ENCODE results near the gene PRKCQ.

The PRKCQ gene

DNA sequence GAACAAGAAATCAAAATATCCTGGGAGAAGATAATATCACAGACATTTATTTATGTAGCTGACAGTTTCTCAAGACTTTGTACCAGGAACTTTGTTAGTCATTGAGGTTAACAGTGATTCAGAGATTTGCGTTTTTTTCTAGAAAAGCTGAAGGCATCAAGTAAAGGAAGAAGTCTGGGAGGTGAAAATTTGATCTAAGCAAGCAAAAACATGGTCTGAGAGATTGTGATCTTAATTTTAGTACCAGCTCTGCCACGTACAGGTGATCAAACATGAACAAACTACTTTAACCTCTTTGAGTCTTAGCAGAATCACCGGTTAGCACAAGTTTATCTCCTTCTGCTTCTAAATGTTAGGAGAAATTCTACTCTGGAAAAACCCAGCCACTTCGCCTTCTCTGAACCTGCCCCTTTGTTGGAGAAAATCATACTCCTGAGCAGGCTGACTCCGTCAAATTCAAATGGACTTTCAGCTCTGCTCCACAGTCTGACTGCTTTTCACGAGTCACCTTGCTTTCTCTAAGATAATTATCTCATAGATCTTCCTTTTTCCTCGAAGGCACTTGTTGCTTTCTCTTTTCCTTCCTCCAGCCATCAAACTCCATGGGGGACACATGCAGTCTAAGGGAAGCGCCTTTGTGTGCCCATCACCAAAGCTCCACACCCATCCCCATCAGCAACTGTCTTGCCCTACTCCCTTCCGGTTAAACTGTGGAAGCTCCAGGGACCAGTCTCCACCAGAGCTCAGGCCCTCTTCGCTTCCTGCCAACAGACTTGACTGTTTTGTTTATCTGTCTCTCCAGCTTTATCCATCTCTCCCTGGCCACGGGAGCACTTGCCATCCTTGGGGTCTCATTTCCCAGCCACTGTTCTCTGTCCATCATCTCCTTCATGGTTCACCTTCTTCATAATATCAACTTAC lies 86.3 kb downstream of the PRKCQ start:
- DNase-seq (ENCODE audit: insufficient read length, low spot score) (no peak), FAIRE-seq (no peak)
- TF ChIP-seq TAF1 (IDR thresholded peaks at IDR 0.05; ENCODE audit: low read depth, low read length) (no peak), SPI1 (IDR thresholded peaks at IDR 0.05; ENCODE audit: low read depth, low read length) (no peak), PAX5 (IDR thresholded peaks at IDR 0.05; ENCODE audit: insufficient read depth, low read length, severe bottlenecking) (no peak), POU2F2 (IDR thresholded peaks at IDR 0.05; ENCODE audit: low read depth, low read length) (no peak), POLR2A (IDR thresholded peaks at IDR 0.05; ENCODE audit: low read depth, low read length) (no peak), POLR2AphosphoS5 (IDR thresholded peaks at IDR 0.05; ENCODE audit: low read depth, low read length) (no peak)

DNA sequence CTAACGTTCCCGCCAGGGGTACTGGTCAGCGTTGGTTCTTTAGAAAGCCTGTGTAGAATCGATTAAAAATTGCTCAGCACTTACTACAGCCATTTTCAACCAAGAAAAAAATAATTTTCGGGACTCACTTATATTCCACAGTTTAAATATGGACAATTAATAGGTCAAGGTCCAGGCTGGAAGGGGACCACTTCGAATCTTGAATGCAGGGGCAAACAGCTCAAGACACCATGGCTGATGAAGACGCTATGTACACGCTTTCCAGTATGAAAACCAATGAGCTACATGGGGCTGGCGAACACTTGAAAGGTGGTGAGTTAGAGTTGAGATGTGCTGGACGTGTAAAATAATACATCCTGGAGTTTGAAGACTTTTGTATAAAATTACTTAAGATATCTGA lies 87.2 kb downstream of the PRKCQ start:
- TF ChIP-seq POLR2AphosphoS5 (IDR thresholded peaks at IDR 0.05; ENCODE audit: low read depth, low read length) (no peak), POLR2A (IDR thresholded peaks at IDR 0.05; ENCODE audit: low read depth, low read length) (no peak), PAX5 (IDR thresholded peaks at IDR 0.05; ENCODE audit: insufficient read depth, low read length, severe bottlenecking) (no peak)
- no peak for FAIRE-seq

DNA sequence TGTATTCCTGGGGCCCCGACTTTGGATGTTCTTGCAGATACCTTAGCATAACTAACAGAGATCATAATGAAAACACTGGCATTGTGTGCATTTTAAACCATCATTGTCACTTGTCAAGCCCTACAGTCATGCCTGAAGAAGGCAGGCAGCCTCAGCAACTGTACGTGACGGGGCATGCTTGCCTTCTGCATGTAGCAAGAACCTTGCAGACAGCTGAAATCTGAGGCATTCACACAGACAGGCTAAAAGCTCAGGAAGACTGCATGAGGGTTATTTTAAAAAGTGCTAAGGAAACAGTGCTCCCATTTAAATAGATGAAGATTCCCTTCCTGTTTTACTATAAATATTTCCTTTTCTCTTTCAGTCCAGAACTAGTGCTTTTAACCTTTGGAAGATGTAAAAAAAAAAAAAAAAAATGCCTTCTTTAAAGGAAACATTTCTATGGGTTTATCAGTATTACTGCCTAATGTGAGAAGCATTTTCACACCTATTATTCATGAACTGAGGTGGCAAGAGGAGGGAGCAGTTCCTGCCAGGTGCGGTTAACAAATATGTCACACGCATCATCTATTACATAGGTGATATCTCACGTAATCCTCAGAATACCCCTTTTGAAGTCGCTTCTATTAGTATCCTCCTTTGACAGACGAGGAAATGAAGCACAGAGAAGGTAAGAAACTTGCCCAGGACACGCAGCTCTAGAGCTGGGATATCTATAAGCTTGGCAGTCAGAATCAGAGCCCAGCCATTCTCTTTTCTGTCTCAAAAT lies 88.1 kb downstream of the PRKCQ start:
- TF ChIP-seq SPI1 (IDR thresholded peaks at IDR 0.05; ENCODE audit: low read depth, low read length) (no peak), POLR2A (IDR thresholded peaks at IDR 0.05; ENCODE audit: low read depth, low read length) (no peak), TAF1 (IDR thresholded peaks at IDR 0.05; ENCODE audit: low read depth, low read length) (no peak), PAX5 (IDR thresholded peaks at IDR 0.05; ENCODE audit: insufficient read depth, low read length, severe bottlenecking) (no peak), POU2F2 (IDR thresholded peaks at IDR 0.05; ENCODE audit: low read depth, low read length) (no peak), POLR2AphosphoS5 (IDR thresholded peaks at IDR 0.05; ENCODE audit: low read depth, low read length) (no peak)
- FAIRE-seq (no peak), DNase-seq (ENCODE audit: insufficient read length, low spot score) (no peak)

More for the DNA sequence above, 87.2 kb downstream of the PRKCQ start:
- DNase-seq (ENCODE audit: insufficient read length, low spot score): no peak

DNA sequence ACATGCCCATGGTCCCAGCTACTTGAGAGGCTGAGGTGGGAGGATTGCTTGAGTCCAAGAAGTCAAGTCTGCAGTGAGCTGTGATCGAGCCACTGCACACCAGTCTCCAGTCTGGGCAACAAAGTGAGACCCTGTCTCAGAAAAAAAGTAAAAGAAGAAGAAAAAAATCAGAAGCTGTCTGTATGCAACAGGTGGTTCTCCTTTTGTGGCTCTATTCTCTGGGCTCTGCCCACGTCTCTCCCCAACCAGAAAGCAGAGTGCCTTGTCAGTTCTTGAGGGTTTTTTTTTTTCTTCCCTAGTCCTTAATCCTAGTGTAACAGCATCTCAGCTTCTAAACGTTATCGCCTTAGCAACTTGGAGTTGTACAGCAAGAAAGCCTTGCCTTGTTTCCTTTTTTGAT lies 89.5 kb downstream of the PRKCQ start:
- TF ChIP-seq TAF1 (IDR thresholded peaks at IDR 0.05; ENCODE audit: low read depth, low read length) (no peak), POLR2AphosphoS5 (IDR thresholded peaks at IDR 0.05; ENCODE audit: low read depth, low read length) (no peak), POLR2A (IDR thresholded peaks at IDR 0.05; ENCODE audit: low read depth, low read length) (no peak), SPI1 (IDR thresholded peaks at IDR 0.05; ENCODE audit: low read depth, low read length) (no peak), POU2F2 (IDR thresholded peaks at IDR 0.05; ENCODE audit: low read depth, low read length) (no peak), PAX5 (IDR thresholded peaks at IDR 0.05; ENCODE audit: insufficient read depth, low read length, severe bottlenecking) (no peak)
- DNase-seq (ENCODE audit: insufficient read length, low spot score) (no peak), FAIRE-seq (no peak)

DNA sequence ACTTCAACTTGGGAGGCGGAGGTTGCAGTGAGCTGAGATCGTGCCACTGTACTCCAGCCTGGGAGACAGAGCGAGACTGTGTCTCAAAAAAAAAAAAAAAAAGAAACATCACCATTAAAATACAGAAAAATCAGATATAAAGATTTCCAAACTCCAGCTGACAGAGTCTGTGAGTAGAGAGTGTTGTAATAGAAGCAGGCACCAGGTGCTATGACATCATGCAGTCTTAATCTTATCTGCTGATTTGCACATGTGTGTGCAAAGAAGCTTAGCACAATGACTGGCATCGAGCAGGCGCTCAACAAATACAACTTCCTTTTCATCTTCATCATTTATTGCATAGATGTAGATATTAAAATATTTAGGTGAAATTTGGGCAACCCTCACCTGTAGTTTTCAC lies 92.2 kb downstream of the PRKCQ start:
- no peak for FAIRE-seq
- TF ChIP-seq POU2F2 (IDR thresholded peaks at IDR 0.05; ENCODE audit: low read depth, low read length) (no peak), PAX5 (IDR thresholded peaks at IDR 0.05; ENCODE audit: insufficient read depth, low read length, severe bottlenecking) (no peak), TAF1 (IDR thresholded peaks at IDR 0.05; ENCODE audit: low read depth, low read length) (no peak), SPI1 (IDR thresholded peaks at IDR 0.05; ENCODE audit: low read depth, low read length) (no peak), POLR2A (IDR thresholded peaks at IDR 0.05; ENCODE audit: low read depth, low read length) (no peak), POLR2AphosphoS5 (IDR thresholded peaks at IDR 0.05; ENCODE audit: low read depth, low read length) (no peak)
- DNase-seq (ENCODE audit: insufficient read length, low spot score): no peak

DNA sequence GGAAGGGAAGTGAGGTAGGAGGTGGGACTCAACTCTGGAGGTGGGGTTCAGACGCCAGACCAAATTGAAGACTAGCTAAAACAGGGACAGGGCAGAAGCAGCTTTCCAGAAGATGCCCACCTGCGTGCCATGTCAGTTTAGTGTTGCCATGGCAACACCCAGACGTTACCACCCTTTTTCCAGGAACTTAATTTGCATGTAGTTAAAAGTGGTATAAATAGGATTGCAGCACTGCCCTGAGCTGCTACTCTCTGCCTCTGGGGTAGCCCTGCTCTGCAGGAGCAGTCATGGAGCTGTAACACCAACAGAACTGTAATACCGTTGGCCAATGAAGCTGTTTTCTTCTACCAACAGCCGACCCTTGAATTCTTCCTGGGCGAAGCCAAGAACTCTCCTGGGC lies 93.8 kb downstream of the PRKCQ start:
- FAIRE-seq: no peak
- TF ChIP-seq POLR2A (IDR thresholded peaks at IDR 0.05; ENCODE audit: low read depth, low read length) (no peak), POU2F2 (IDR thresholded peaks at IDR 0.05; ENCODE audit: low read depth, low read length) (no peak), POLR2AphosphoS5 (IDR thresholded peaks at IDR 0.05; ENCODE audit: low read depth, low read length) (no peak), SPI1 (IDR thresholded peaks at IDR 0.05; ENCODE audit: low read depth, low read length) (no peak), TAF1 (IDR thresholded peaks at IDR 0.05; ENCODE audit: low read depth, low read length) (no peak), PAX5 (IDR thresholded peaks at IDR 0.05; ENCODE audit: insufficient read depth, low read length, severe bottlenecking) (no peak)
- DNase-seq (ENCODE audit: insufficient read length, low spot score): no peak

DNA sequence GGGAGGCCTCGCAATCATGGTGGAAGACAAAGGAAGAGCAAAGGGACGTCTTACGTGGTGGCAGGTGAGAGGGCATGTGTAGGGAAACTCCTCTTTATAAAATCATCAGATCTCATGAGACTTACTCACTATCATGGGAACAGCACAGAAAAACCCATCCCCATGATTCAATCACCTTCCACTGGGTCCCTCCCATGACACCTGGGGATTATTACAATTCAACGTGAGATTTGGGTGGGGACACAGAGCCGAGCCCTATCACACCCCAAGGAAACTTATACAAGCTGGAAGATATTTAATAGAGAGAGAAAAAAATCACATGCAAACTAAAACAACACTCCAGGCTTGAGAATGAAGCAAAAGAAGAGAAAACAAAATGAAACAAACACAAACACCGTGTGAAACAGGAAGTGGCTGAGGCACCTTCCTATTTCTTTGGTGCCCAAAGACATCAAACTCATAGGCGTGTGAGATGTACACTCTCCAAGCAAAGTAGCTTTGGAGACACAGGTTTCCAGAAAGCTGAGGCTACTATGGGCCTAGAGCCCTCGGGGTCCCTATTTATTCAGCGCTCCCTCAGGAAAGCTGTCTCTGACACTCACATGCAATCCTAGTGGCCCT lies 97.2 kb downstream of the PRKCQ start:
- TF ChIP-seq POLR2AphosphoS5 (IDR thresholded peaks at IDR 0.05; ENCODE audit: low read depth, low read length): no peak
- TF ChIP-seq SPI1 (IDR thresholded peaks at IDR 0.05; ENCODE audit: low read depth, low read length): peak; percentile 61
- TF ChIP-seq PAX5 (IDR thresholded peaks at IDR 0.05; ENCODE audit: insufficient read depth, low read length, severe bottlenecking): no peak
- DNase-seq (ENCODE audit: insufficient read length, low spot score) (no peak), FAIRE-seq (peak; percentile 20)

DNA sequence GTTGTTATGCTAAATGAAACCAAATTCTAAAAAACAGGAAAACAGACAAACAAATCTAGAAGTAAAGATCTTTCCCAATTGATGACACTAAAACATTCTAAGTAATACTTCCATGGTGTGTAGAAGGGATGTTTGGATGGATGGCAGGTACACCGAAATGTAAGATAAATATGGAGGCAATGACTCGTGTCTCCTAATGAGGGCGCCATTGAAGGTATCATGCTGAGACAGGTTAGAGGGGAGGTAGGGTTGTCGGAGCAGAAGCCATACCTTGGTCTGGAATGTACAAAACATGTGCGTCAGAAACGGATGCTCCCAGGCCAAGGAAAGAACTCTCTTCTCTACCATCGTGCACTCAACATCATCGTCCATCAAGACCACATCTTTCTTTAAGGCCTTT lies 101.4 kb downstream of the PRKCQ start:
- no peak for TF ChIP-seq TAF1 (IDR thresholded peaks at IDR 0.05; ENCODE audit: low read depth, low read length)
- TF ChIP-seq POLR2A (IDR thresholded peaks at IDR 0.05; ENCODE audit: low read depth, low read length): no peak
- TF ChIP-seq SPI1 (IDR thresholded peaks at IDR 0.05; ENCODE audit: low read depth, low read length): no peak
- no peak for TF ChIP-seq PAX5 (IDR thresholded peaks at IDR 0.05; ENCODE audit: insufficient read depth, low read length, severe bottlenecking)
- no peak for TF ChIP-seq POU2F2 (IDR thresholded peaks at IDR 0.05; ENCODE audit: low read depth, low read length)
- no peak for TF ChIP-seq POLR2AphosphoS5 (IDR thresholded peaks at IDR 0.05; ENCODE audit: low read depth, low read length)
- FAIRE-seq (peak; percentile 40), DNase-seq (ENCODE audit: insufficient read length, low spot score) (no peak)

DNA sequence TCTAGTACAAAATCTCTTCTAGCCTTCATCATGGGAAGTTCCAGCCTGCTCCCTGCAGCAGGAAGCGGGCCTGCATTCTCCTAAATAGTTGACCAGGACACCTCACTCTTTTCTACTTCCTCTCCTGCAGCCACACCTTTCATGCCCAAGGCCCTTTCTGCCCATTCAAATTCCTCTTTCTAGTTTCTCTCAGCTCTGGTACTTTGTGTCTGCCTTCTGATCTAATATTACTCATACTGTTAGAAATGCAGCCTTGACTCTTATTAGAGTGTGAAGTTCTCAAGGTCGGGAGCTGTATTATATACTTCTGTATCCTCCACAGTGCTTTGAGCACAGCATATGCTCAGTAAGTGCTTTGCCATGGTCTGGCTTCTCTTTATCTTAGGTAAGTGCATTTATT lies 103.1 kb downstream of the PRKCQ start:
- no peak for FAIRE-seq
- TF ChIP-seq POLR2A (IDR thresholded peaks at IDR 0.05; ENCODE audit: low read depth, low read length) (no peak), POLR2AphosphoS5 (IDR thresholded peaks at IDR 0.05; ENCODE audit: low read depth, low read length) (no peak), TAF1 (IDR thresholded peaks at IDR 0.05; ENCODE audit: low read depth, low read length) (no peak), SPI1 (IDR thresholded peaks at IDR 0.05; ENCODE audit: low read depth, low read length) (no peak), PAX5 (IDR thresholded peaks at IDR 0.05; ENCODE audit: insufficient read depth, low read length, severe bottlenecking) (no peak), POU2F2 (IDR thresholded peaks at IDR 0.05; ENCODE audit: low read depth, low read length) (no peak)
- DNase-seq (ENCODE audit: insufficient read length, low spot score): no peak
